Mesenchymal stem cell (in vitro differentiated cells and primary cell): ENCODE results near the gene KLHL26.

Experiments
- DNase-seq: peaks from one replicate; pipeline ENCODE4 v3.0.0-alpha.2; 2013
- H2AFZ ChIP-seq: one replicate; pipeline ENCODE4 v1.6.1; 2013; ENCODE audit warnings: low read depth, mild to moderate bottlenecking, control low read depth, inconsistent platforms, low read length, moderate library complexity
- H2AK5ac ChIP-seq: 2 replicates; pipeline ENCODE4 v1.6.1; 2013; ENCODE audit warnings: low read length, moderate library complexity, mild to moderate bottlenecking, inconsistent platforms; ENCODE audit not compliant: severe bottlenecking
- H2BK120ac ChIP-seq: one replicate; pipeline ENCODE4 v1.6.1; 2013; ENCODE audit warnings: low read depth, mild to moderate bottlenecking, inconsistent platforms, low read length, moderate library complexity
- H2BK12ac ChIP-seq, 2 experiments: one replicate each; pipeline ENCODE4 v1.6.1; 2013; ENCODE audit warnings: inconsistent platforms in 2 of 2, low read length in 2 of 2, mild to moderate bottlenecking in 2 of 2, moderate library complexity in 2 of 2, control low read depth in 1 of 2
- H2BK15ac ChIP-seq: one replicate; pipeline ENCODE4 v1.6.1; 2013; ENCODE audit warnings: mild to moderate bottlenecking, low read depth, inconsistent platforms; ENCODE audit not compliant: poor library complexity, severe bottlenecking
- H2BK5ac ChIP-seq: 2 replicates; pipeline ENCODE4 v1.6.1; 2013; ENCODE audit warnings: low read depth, mild to moderate bottlenecking, low read length, control low read depth, inconsistent platforms; ENCODE audit not compliant: poor library complexity, severe bottlenecking
- H3K14ac ChIP-seq, 2 experiments: one replicate each; pipeline ENCODE4 v1.6.1; 2013; ENCODE audit warnings: inconsistent platforms in 2 of 2, low read length in 2 of 2, control low read depth in 1 of 2, mild to moderate bottlenecking in 1 of 2, moderate library complexity in 1 of 2
- H3K18ac ChIP-seq, 2 experiments: one replicate each; pipeline ENCODE4 v1.6.1; 2013; ENCODE audit warnings: inconsistent platforms in 2 of 2, low read length in 2 of 2, control low read depth in 1 of 2, low read depth in 1 of 2, mild to moderate bottlenecking in 1 of 2
- H3K23ac ChIP-seq, 2 experiments: one replicate each; pipeline ENCODE4 v1.6.1; 2013; ENCODE audit warnings: inconsistent platforms in 2 of 2, low read length in 2 of 2, mild to moderate bottlenecking in 2 of 2, moderate library complexity in 2 of 2, control low read depth in 1 of 2
- H3K27ac ChIP-seq: 2 replicates; pipeline ENCODE4 v1.5.1; 2013; ENCODE audit warnings: mild to moderate bottlenecking, moderate library complexity, low read length, control low read depth, inconsistent platforms; ENCODE audit not compliant: poor library complexity, severe bottlenecking
- H3K27me3 ChIP-seq, 2 experiments: 2 replicates each; pipeline versions ENCODE4 v1.6.1 to v1.7.0; 2013; ENCODE audit warnings: low read length in 2 of 2, mild to moderate bottlenecking in 2 of 2, moderate library complexity in 2 of 2, control low read depth in 1 of 2, inconsistent platforms in 1 of 2; ENCODE audit not compliant: control insufficient read depth in 1 of 2, insufficient read depth in 1 of 2
- H3K36me3 ChIP-seq, 2 experiments: 2 replicates each; pipeline versions ENCODE4 v1.6.1 to v1.7.0; 2013; ENCODE audit warnings: low read length in 2 of 2, control low read depth in 1 of 2, inconsistent platforms in 1 of 2, low read depth in 1 of 2, mild to moderate bottlenecking in 1 of 2; ENCODE audit not compliant: insufficient read depth in 2 of 2, control insufficient read depth in 1 of 2
- H3K4ac ChIP-seq, 2 experiments: one replicate each; pipeline ENCODE4 v1.6.1; 2013; ENCODE audit warnings: inconsistent platforms in 2 of 2, low read length in 2 of 2, mild to moderate bottlenecking in 2 of 2, moderate library complexity in 2 of 2, control low read depth in 1 of 2, low read depth in 1 of 2
- H3K4me1 ChIP-seq: 2 replicates; pipeline ENCODE4 v1.6.1; 2013; ENCODE audit warnings: low read depth, low read length, control low read depth; ENCODE audit not compliant: control insufficient read depth, insufficient read depth
- H3K4me2 ChIP-seq: 2 replicates; pipeline ENCODE4 v1.6.1; 2013; ENCODE audit warnings: low read length, mild to moderate bottlenecking, inconsistent platforms; ENCODE audit not compliant: poor library complexity, severe bottlenecking
- H3K4me3 ChIP-seq, 2 experiments: 2 replicates each; pipeline versions ENCODE4 v1.5.1 to v1.7.0; 2013; ENCODE audit warnings: low read length in 2 of 2, mild to moderate bottlenecking in 2 of 2, control low read depth in 1 of 2, low read depth in 1 of 2; ENCODE audit not compliant: insufficient read depth in 1 of 2
- H3K79me1 ChIP-seq: replicated peaks from 2 replicates; pipeline ENCODE4 v1.6.1; 2013; ENCODE audit warnings: mild to moderate bottlenecking, control low read depth, low read length, inconsistent platforms; ENCODE audit not compliant: poor library complexity, severe bottlenecking
- H3K9ac ChIP-seq: 2 replicates; pipeline ENCODE4 v1.7.0; 2013; ENCODE audit warnings: mild to moderate bottlenecking, low read length, moderate library complexity
- H3K9me3 ChIP-seq: 2 replicates; pipeline ENCODE4 v1.7.0; 2013; ENCODE audit warnings: mild to moderate bottlenecking, low read length; ENCODE audit not compliant: control insufficient read depth
- H4K8ac ChIP-seq: one replicate; pipeline ENCODE4 v1.6.1; 2013; ENCODE audit warnings: inconsistent platforms, mild to moderate bottlenecking, low read length, moderate library complexity
- H4K91ac ChIP-seq: one replicate; pipeline ENCODE4 v1.6.1; 2013; ENCODE audit warnings: mild to moderate bottlenecking, low read length, inconsistent platforms
- WGBS: methylation state at CpG from one replicate; pipeline ENCODE4 v1.1.7; 2013; ENCODE audit warnings: mixed read lengths; 5-methylcytosine and 5-hydroxymethylcytosine counted together

Gene KLHL26

DNA sequence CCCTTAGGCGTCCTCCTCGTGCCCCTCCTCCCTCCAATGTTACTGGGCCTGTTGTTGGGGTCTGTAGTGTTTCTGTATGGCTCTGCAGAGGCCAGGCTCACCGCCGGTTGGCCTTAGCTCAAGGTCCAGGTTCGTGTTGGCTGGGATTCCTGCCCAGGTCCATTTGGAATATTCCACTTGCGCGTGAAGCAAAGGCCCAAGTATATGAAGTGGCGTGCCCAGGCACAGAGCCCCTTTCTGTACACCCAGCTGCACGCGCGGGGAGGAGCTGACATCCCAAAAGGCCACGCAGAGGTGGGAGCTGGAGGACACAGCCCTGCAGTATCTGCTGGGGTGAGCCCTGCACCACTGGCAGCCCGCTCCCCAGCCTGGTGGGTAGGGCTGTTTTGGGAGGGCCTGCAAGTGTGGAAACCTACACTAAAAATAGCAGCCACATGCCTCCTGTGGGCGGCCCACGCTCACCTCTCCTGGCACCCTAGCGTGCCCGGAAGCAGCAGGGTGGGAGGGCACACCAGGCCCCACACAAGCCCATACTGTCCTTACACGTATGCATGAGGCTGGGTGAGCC lies 76.8 kb downstream of the KLHL26 start:
- H3K9me3 ChIP-seq: no peaks in the 10 kb centered on the region
- no peaks in the 10 kb centered on the region for H3K27me3 ChIP-seq
- no peak overlapping the region for H2BK12ac ChIP-seq
- H3K9ac ChIP-seq: no peak overlapping the region
- H2BK5ac ChIP-seq: no peak overlapping the region
- no peak overlapping the region for H4K8ac ChIP-seq
- H3K79me1 ChIP-seq: peaks cover 37% of the 10 kb centered on the region
- H4K91ac ChIP-seq: no peak overlapping the region
- no peak overlapping the region for H3K23ac ChIP-seq
- H3K36me3 ChIP-seq: peaks cover 0 to 14% of the 10 kb centered on the region in 2 experiments
- WGBS: 95% methylated on average over 16 of the region's 18 CpGs
- H3K27ac ChIP-seq: no peak overlapping the region
- DNase-seq: no peak
- no peak overlapping the region for H2AK5ac ChIP-seq
- no peak overlapping the region for H2AFZ ChIP-seq
- H3K14ac ChIP-seq: no peak overlapping the region
- no peak overlapping the region for H2BK120ac ChIP-seq
- H3K18ac ChIP-seq: no peak overlapping the region
- H3K4ac ChIP-seq: no peak overlapping the region
- no peak overlapping the region for H3K4me2 ChIP-seq
- H2BK15ac ChIP-seq: no peak overlapping the region
- H3K4me3 ChIP-seq: no peak overlapping the region
- peaks cover 8% of the 10 kb centered on the region for H3K4me1 ChIP-seq

DNA sequence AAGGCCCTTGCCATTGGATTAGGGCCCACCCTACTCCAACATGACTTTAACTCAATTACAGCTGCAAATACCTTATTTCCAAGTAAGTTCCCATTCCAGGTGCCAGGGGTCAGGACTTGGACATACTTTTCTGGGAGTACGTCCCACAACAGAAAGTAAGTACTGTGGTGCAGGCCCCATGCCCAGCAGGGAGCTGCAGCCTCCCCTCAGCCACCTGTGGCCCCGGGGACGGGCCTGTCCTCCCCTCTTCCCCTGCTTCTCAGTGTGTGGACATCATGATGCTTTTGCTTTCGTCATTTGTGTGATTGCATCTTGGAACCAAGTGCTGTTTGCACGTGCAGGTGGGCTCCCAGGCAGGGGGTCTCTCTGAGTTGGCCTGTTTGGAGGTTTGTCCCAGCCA lies 78.6 kb downstream of the KLHL26 start:
- H3K23ac ChIP-seq: no peak overlapping the region
- no peak overlapping the region for H3K4me3 ChIP-seq
- H2BK15ac ChIP-seq: no peak overlapping the region
- H3K14ac ChIP-seq: no peak overlapping the region
- no peaks in the 10 kb centered on the region for H3K27me3 ChIP-seq
- no peak overlapping the region for H3K9ac ChIP-seq
- peaks cover 0 to 16% of the 10 kb centered on the region in 2 experiments for H3K36me3 ChIP-seq
- H2BK120ac ChIP-seq: no peak overlapping the region
- peaks cover 30% of the 10 kb centered on the region for H3K79me1 ChIP-seq
- no peak overlapping the region for H3K18ac ChIP-seq
- no peak overlapping the region for H2BK12ac ChIP-seq
- WGBS: 86% methylated on average over 5 of the region's 5 CpGs
- H3K4ac ChIP-seq: no peak overlapping the region
- H3K4me2 ChIP-seq: no peak overlapping the region
- no peak overlapping the region for H2AFZ ChIP-seq
- H3K9me3 ChIP-seq: no peaks in the 10 kb centered on the region
- H4K8ac ChIP-seq: no peak overlapping the region
- H3K27ac ChIP-seq: no peak overlapping the region
- no peak overlapping the region for H4K91ac ChIP-seq
- no peak for DNase-seq
- H3K4me1 ChIP-seq: peaks cover 5% of the 10 kb centered on the region
- no peak overlapping the region for H2BK5ac ChIP-seq
- H2AK5ac ChIP-seq: no peak overlapping the region

DNA sequence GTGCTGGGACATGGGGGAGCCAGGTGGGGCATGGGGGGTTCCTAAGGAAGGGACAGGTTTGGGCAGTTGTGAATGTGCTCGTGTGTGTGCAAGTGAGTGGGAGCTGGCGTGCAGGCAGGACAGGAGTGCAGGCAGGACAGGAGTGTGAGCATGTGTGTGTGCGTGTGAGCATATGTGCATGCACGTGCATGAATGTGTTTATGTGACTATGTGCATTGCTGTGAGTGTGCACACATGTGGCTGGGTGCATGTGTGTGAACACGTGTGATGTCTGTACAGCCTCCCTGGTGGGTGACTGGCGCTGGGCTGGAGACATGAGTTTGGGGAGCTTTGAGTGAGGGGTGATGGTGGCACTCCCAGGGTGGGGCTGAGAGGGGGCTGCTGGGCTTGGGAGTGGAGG lies 80.0 kb downstream of the KLHL26 start:
- no peak overlapping the region for H2AK5ac ChIP-seq
- peaks cover 30% of the 10 kb centered on the region for H3K79me1 ChIP-seq
- no peak overlapping the region for H4K8ac ChIP-seq
- no peak overlapping the region for H3K4ac ChIP-seq
- DNase-seq: no peak
- no peak overlapping the region for H3K4me2 ChIP-seq
- peak overlapping the region; percentile 73 for H4K91ac ChIP-seq
- no peaks in the 10 kb centered on the region for H3K9me3 ChIP-seq
- H3K9ac ChIP-seq: no peak overlapping the region
- no peak overlapping the region for H3K4me3 ChIP-seq
- H3K27ac ChIP-seq: no peak overlapping the region
- H2BK120ac ChIP-seq: no peak overlapping the region
- H3K23ac ChIP-seq: no peak overlapping the region
- no peak overlapping the region for H2BK5ac ChIP-seq
- no peak overlapping the region for H2BK15ac ChIP-seq
- no peak overlapping the region for H2AFZ ChIP-seq
- H3K36me3 ChIP-seq: peaks cover 0 to 18% of the 10 kb centered on the region in 2 experiments
- no peaks in the 10 kb centered on the region for H3K27me3 ChIP-seq
- peaks cover 5% of the 10 kb centered on the region for H3K4me1 ChIP-seq
- WGBS: 90% methylated on average over 6 of the region's 6 CpGs
- peak overlapping the region in 1 of 2 experiments; percentile 5 for H3K14ac ChIP-seq
- H2BK12ac ChIP-seq: no peak overlapping the region
- H3K18ac ChIP-seq: no peak overlapping the region

DNA sequence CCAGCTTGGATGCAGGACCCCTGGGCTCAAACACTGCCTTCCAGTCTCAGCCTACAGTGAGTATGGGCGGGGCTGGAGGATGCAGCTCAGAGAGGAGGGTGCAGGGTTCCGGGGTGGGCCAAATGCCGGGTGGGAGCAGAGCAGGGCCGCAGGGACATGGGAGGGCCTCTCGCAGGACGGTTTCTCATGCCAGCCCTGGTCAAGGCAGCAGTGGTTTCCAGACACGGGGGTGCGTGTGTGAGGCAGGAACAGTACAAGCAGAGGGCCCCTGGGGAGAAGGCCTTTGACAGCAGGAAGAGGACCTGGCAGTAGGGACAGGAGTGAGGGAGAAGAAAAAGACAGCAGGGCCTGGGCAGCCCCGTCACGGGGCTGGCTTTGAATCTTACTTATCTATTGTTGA lies 80.8 kb downstream of the KLHL26 start:
- Histone ChIP-seq H4K8ac (no peak overlapping the region), H2BK12ac (no peak overlapping the region), H3K4me1 (peaks cover 5% of the 10 kb centered on the region), H2BK15ac (peak overlapping the region; percentile 62), H3K4me2 (no peak overlapping the region), H3K79me1 (peaks cover 34% of the 10 kb centered on the region), H3K9me3 (no peaks in the 10 kb centered on the region), H2BK5ac (no peak overlapping the region), H2AK5ac (no peak overlapping the region), H3K4ac (no peak overlapping the region), H3K36me3 (peaks cover 4 to 23% of the 10 kb centered on the region in 2 experiments), H3K4me3 (no peak overlapping the region), H2AFZ (no peak overlapping the region), H3K14ac (no peak overlapping the region), H2BK120ac (no peak overlapping the region), H3K27me3 (no peaks in the 10 kb centered on the region), H3K9ac (no peak overlapping the region), H3K18ac (no peak overlapping the region), H3K27ac (no peak overlapping the region), H4K91ac (no peak overlapping the region), H3K23ac (no peak overlapping the region)
- DNase-seq: no peak
- 83% methylated on average over 10 of the region's 10 CpGs for WGBS
